ENCODE measurements around the gene C1QL3. TPM values are rescaled to one million over a fixed set of nuclear protein-coding genes. Genes with fewer than 3 reads are reported as not detected.

C1QL3 gene
- total RNA-seq (under 1 TPM in 2 of 4 donors, not detected in 2; 0.14 to 0.36 TPM), polyA plus RNA-seq (under 1 TPM in 1 of 3 donors, not detected in 2; 0.04 TPM)

DNA sequence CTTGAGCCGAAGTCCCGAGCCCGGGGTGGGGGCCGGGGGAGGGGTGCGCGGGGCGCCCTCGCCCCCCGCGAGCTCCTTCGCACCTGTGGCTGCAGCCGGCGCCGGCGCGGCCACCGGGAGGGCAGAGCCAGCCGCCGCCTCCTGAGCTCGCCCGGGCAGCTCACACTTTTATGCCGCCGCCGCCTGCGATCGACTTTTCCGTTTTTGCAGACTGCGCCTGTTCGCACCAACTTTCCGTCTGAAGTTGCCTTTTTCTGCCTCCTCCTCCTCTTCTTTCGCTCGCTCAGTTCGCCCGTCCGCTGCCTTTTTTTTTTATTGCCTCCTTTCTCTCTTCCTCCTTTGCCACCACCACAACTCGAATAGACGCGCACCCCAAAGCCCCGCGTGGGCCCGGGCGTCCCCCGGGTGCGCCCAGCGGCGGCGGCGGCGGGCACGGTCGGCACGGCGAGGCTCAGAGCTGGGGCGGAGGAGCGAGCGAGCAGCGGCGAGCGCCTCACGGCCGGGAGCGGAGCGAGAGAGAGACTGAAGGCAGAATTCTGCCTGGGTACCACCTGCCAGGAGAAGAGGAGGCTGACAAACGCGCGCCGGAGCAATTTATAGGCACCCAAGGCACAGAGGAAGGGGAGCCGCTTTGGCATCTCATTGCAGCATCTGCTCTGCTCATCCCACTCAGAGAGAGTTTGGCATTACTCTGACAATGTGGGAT is at the start of gene C1QL3:
TSS of gene C1QL3 (minus strand) at position 569 of the 706 bp plus-strand sequence. CDS start 814 bp downstream, outside the sequence.
- WGBS, 2 donors, result 1% methylated on average over 68 of the region's 68 CpGs
- Histone ChIP-seq H3K27me3 (peaks cover 18 to 52% (median 28%) of the 10 kb centered on the region in 3 donors), H3K4me1 (peaks cover 0 to 30% (median 27%) of the 10 kb centered on the region in 4 donors), H3K36me3 (no peaks in the 10 kb centered on the region), H3K4me3 (peak within 1 kb of the TSS; percentile 4 to 55 (median 48)), H3K9me3 (no peaks in the 10 kb centered on the region), H3K27ac (no peak within 1 kb of the TSS)
- intact Hi-C loops (cut with DNase I), result no loop called here
- TF ChIP-seq EP300 (IDR thresholded peaks at IDR 0.05) (no peak), POLR2AphosphoS5 (IDR thresholded peaks at IDR 0.05) (no peak), POLR2A (IDR thresholded peaks at IDR 0.05) (no peak)
- no peak for DNase-seq

DNA sequence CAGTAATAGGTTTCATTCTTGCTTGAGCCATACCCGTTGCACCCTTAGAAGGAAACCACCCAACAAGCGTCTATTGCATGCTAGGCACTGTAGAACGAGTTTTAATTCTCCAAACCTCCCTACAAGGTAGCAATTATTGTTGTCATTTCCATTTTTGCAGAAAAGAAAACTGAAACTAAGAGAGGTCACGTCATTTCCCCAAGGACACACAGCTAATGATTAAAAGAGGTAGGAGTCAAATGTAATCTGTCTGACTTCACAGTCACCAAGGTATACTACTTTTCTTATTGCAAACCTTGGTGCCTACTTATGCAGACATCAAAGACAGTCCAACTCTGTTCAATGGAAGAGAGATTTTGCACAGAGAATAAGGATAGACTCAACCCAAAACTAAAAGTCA is 49.1 kb upstream of the C1QL3 start:
- Histone ChIP-seq H3K4me1 (no peaks in the 10 kb centered on the region), H3K9me3 (no peaks in the 10 kb centered on the region), H3K27me3 (no peaks in the 10 kb centered on the region), H3K27ac (no peak overlapping the region), H3K4me3 (no peak overlapping the region), H3K36me3 (no peaks in the 10 kb centered on the region)
- intact Hi-C loops (cut with DNase I), result no loop called here
- no peak for TF ChIP-seq POLR2AphosphoS5 (IDR thresholded peaks at IDR 0.05)
- TF ChIP-seq EP300 (IDR thresholded peaks at IDR 0.05), result no peak
- TF ChIP-seq, protein P1, sequence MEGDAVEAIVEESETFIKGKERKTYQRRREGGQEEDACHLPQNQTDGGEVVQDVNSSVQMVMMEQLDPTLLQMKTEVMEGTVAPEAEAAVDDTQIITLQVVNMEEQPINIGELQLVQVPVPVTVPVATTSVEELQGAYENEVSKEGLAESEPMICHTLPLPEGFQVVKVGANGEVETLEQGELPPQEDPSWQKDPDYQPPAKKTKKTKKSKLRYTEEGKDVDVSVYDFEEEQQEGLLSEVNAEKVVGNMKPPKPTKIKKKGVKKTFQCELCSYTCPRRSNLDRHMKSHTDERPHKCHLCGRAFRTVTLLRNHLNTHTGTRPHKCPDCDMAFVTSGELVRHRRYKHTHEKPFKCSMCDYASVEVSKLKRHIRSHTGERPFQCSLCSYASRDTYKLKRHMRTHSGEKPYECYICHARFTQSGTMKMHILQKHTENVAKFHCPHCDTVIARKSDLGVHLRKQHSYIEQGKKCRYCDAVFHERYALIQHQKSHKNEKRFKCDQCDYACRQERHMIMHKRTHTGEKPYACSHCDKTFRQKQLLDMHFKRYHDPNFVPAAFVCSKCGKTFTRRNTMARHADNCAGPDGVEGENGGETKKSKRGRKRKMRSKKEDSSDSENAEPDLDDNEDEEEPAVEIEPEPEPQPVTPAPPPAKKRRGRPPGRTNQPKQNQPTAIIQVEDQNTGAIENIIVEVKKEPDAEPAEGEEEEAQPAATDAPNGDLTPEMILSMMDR (IDR thresholded peaks at IDR 0.05), result no peak
- TF ChIP-seq POLR2A (IDR thresholded peaks at IDR 0.05), result no peak
- DNase-seq, result no peak
- WGBS, 2 donors, result 48 to 71% methylated on average over 4 of the region's 4 CpGs

DNA sequence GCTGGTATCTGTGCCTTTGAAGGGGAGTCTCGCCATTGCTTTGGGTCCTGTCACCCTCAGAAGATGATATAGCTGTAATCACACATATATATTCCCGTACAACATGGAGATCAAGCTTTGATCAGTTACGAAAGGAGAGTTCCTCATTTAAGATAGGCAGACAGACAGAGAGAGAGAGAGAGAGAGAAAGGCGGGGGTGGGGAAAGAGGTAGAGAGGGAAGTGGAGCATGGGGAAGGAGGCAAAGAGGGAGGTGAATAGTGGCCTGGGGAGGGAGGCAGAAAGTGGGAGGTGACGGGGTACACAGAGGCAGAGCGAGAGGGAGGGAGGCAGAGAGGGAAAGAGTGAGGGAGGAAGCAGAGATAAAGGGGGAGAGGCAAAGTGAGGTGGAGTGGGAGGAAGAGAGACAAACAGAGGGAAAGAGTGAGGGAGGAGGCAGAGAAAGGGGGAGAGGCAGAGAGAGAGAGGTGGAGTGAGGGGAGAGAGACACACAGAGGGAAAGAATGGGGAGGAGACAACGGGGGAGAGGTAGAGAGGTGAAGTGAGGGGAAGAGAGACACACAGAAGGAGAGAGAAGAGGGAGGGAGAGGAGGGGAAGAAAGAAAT is 44.6 kb upstream of the C1QL3 start:
- no peak overlapping the region for H3K4me3 ChIP-seq
- no peaks in the 10 kb centered on the region for H3K4me1 ChIP-seq
- intact Hi-C loops (cut with DNase I), result no loop called here
- DNase-seq, result no peak
- no peak for TF ChIP-seq EP300 (IDR thresholded peaks at IDR 0.05)
- no peak for TF ChIP-seq POLR2AphosphoS5 (IDR thresholded peaks at IDR 0.05)
- TF ChIP-seq, protein P1 (IDR thresholded peaks at IDR 0.05), result no peak
- no peak for TF ChIP-seq POLR2A (IDR thresholded peaks at IDR 0.05)
- no peaks in the 10 kb centered on the region for H3K36me3 ChIP-seq
- no peaks in the 10 kb centered on the region for H3K27me3 ChIP-seq
- H3K9me3 ChIP-seq, result no peaks in the 10 kb centered on the region
- WGBS, 2 donors, result 61 to 62% methylated on average over 7 of the region's 7 CpGs
- H3K27ac ChIP-seq, result no peak overlapping the region

DNA sequence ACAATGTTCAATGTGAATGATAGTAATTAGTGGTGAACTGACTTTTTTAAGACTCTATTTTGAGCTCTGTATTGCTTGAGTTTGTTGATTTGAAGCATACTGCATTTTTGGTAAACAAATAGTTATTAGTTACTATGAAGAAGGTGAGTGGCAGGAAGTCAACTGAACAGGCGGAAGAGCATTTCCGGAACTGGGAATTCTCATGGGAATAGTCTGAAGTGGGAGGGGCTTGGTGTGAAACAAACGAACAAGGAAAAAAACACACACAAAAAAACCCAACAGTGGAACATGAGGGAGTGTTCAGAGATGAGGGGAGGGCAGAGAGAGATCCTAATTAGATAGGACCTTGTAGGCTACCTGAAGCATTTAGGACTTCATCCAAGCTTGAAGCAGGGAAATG is 43.9 kb upstream of the C1QL3 start:
- H3K4me3 ChIP-seq, result no peak overlapping the region
- no peaks in the 10 kb centered on the region for H3K27me3 ChIP-seq
- no peak for DNase-seq
- WGBS, 2 donors, result 43 to 50% methylated on average over 3 of the region's 3 CpGs
- no peaks in the 10 kb centered on the region for H3K36me3 ChIP-seq
- TF ChIP-seq EP300 (IDR thresholded peaks at IDR 0.05), result no peak
- no peak for TF ChIP-seq POLR2AphosphoS5 (IDR thresholded peaks at IDR 0.05)
- TF ChIP-seq, protein P1 (IDR thresholded peaks at IDR 0.05), result no peak
- intact Hi-C loops (cut with DNase I), result no loop called here
- H3K9me3 ChIP-seq, result no peaks in the 10 kb centered on the region
- H3K27ac ChIP-seq, result no peak overlapping the region
- no peaks in the 10 kb centered on the region for H3K4me1 ChIP-seq

DNA sequence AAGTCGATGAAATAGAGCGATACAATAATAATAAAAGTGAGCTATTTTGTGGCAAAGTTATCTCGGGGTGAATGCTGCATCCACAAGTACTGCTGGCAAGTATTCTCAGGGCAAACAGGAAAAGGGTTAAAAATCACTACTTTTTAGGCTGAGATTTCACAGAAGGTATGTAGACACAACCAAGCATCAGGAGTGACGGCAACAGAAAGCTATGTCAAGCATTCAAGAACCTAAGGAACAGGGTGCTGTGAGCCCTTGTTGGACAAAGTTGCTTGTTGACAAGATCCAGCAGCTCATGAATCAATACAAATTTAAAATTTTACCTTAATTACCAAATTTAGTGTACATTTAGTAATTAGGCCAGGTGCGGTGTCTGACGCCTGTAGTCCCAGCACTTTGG is 41.2 kb upstream of the C1QL3 start:
- Histone ChIP-seq H3K27me3 (no peaks in the 10 kb centered on the region), H3K4me3 (no peak overlapping the region), H3K9me3 (no peaks in the 10 kb centered on the region), H3K36me3 (no peaks in the 10 kb centered on the region), H3K27ac (no peak overlapping the region), H3K4me1 (no peaks in the 10 kb centered on the region)
- DNase-seq, result no peak
- WGBS, 2 donors, result 90 to 93% methylated on average over 6 of the region's 6 CpGs
- TF ChIP-seq EP300 (IDR thresholded peaks at IDR 0.05) (no peak), POLR2A (IDR thresholded peaks at IDR 0.05) (no peak), POLR2AphosphoS5 (IDR thresholded peaks at IDR 0.05) (no peak)
- TF ChIP-seq, protein P1 (IDR thresholded peaks at IDR 0.05), result no peak
- intact Hi-C loops (cut with DNase I), result no loop called here

Measured in sigmoid colon (tissue), 7 donors.